Bone marrow (tissue), 2 donors: Measurements from ENCODE around the gene BRSK2.

Experiments used
- DNase-seq, 2 donors: peaks; one replicate each; lab custom pipeline; 2025; lab: John Stamatoyannopoulos, UW

Gene BRSK2

DNA sequence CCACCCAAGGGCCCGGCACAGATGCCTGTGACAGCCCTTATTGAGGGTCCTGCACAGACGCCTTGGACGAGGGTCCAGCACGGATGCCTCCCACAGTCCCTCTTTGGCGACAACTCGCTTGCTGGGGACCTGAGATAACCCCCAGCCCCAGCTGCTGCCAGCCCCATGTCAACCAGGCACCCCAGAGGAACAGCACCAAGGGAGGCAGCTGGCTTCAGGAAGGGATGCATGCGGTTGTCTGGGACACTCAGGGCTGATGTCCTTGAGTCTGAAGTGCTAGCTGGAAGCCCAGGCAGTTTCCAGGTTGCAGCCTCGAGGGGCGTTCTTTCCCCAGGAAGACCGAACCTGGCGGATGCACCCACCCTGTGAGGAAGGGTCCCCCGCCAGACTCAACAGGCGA, 63.0 kb downstream of the BRSK2 start:
- DNase-seq = no peak

DNA sequence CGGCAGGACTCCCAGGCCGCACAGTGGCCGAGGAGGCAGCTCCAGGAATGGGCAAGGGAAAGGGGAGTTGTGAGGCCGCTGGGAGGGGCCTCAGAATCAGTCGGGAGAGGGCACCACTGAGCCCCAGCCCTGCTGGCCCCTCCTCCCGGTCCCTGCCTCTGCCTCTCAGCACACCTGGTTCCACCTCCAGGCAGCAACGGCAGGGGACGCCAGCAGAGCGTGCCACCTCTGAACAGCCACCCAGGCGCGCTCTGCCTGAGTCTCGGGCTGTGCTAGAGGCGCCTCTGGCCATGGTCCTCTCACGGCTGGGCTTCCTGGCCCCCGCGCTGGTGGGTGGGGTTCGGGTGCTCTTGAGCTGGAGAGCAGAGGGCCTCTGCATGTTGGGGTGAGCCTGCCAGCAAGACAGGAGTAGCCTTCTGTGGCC, 63.9 kb downstream of the BRSK2 start:
- no peak for DNase-seq

DNA sequence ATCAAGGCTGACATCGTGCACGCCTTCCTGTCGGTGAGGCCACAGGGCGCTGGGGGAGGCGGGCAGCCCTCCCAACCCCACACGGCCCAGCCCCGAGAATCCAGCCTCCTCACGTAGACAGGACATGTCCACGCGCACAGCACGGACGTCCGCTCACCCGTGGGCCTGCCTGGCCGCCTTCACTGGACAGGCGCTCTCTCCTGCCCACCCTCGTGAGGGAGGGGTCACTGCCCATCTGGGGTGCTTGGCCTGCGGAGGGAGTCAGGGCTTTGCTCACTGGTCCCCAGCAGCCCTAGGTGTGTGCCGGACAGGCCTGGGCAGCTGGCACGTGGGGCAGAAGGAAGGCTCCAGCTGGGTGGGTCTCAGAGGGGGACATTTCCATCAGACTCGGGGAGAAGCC, 64.8 kb downstream of the BRSK2 start:
- DNase-seq = no peak

DNA sequence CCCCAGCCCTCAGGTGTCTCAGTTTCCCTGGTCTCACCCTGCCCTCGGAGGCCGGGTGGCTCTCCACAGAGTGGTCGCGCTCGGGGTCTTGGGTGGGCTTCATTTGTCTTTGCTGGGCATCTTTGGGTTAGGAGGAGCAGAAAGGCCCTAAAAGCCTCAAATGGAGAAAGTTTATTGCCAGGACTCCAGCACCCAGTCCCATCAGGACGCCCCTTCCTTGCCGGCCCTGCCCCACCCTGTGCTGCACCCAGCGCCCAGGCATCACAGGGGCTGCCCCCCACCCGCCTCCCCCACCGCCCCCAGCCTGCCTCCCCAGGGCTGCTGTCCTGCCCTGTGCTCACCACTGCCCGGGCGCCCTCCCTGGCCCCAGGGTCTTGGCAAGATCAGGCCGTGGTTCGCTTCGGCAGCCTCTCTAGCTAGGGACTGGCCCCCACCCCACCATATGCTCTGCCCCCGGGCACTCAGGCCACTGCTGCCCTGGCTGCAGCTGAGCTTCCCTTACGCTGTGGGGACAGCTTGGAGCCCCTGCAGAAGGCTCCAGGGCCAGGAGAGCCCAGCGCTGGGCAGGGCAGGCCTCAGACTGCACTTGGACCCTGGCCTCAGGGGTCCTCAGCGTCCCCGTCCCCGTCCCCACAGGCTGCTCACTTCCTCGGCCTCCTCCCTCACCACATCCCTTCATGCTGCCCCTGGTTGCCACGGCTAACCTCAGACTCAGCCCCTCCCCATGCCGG, 65.5 kb downstream of the BRSK2 start:
- DNase-seq = no peak

DNA sequence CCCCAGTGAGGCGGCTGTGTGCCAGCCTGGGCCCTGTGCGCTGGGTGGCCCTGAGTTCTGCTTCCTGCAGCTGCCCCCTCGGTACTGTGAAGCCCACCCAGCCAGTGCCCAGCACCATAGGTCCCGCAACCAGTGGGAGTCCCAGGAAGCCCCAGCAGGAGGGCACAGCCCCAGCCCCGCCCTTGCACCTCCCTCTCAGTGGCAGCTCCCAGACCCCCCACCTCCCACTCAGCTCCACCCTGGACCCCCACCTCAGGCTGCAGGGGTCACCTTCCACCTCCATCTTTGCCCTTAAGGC, 66.0 kb downstream of the BRSK2 start:
- no peak for DNase-seq

DNA sequence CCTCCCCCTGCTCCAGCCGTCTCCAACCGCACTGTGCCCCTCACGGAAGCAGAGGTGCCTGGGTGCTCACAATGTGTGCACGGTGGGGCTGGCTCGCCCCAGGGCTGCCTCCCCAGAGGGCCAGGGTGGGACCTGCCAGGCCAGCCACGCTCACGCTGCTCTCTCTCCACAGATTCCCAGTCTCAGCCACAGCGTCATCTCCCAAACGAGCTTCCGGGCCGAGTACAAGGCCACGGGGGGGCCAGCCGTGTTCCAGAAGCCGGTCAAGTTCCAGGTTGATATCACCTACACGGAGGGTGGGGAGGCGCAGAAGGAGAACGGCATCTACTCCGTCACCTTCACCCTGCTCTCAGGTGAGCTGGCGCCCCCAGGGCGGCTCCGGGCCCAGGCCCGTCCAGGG, 66.4 kb downstream of the BRSK2 start:
- no peak for DNase-seq

DNA sequence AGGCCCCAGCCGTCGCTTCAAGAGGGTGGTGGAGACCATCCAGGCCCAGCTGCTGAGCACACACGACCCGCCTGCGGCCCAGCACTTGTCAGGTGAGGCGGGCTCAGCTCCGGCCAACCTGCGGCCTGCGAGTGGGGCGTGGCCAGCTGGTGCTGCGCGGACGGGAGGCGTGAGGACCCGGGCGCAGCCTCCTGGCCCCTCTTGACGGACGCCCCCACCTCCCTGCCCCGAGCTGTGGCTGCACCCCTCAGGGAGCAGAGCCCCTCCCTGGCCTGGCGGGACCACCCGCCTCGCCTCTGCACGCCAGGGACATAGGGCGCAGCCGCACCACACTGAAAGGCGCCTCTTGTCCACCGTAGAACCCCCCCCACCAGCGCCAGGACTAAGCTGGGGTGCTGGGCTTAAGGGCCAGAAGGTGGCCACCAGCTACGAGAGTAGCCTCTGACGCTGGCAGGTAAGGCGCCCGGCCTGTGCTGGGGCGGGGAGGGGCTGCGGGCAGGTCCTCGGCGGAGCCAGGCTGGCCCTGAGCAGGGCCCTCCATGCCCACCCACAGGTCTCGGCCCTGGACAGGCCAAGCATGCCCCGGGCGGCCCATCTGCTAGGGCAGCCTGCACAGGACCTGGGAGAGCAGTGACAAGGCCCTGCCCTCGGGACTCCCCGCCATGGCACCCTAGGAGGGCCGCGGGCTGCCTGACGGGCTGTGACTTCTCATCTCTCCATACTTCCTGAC, 67.0 kb downstream of the BRSK2 start:
- no peak for DNase-seq

DNA sequence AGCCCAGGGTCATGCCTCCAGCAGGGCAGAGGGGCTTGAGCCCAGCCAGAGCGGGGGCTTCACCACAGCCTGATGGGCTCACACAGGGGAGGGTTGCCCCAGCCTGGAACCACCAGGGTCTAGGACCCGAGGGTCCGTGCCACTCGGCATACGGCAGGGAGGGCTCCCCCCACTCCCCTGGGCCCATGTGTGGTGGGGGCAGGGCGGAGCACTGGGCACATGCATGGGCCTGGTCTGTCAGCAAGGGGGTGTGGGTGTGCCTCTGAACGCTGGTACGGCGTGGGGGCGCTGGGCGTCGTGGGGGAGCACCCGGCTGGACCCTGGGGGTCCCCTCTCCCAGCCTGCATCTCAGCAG, 67.6 kb downstream of the BRSK2 start:
- DNase-seq = no peak

DNA sequence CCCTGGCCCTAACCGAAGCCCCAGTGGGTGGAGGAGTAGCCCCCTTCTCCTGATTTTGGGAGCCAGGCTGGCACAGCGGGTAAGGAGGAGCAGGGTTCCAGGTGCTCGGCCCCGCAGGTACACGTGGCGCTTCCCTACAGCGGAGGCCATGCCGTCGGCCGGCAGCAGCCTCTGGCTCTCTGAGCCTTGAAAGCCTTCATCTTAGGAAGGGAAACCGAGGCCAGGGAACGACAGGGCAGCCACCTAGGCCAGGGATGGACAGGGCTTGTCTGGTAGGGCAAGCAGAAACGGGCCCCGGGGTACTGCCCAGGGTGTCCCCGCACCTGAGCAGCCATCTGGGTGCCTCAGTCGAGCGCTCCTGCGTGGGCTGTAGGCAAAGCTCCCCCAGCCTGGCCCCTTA, 68.1 kb downstream of the BRSK2 start:
- no peak for DNase-seq

DNA sequence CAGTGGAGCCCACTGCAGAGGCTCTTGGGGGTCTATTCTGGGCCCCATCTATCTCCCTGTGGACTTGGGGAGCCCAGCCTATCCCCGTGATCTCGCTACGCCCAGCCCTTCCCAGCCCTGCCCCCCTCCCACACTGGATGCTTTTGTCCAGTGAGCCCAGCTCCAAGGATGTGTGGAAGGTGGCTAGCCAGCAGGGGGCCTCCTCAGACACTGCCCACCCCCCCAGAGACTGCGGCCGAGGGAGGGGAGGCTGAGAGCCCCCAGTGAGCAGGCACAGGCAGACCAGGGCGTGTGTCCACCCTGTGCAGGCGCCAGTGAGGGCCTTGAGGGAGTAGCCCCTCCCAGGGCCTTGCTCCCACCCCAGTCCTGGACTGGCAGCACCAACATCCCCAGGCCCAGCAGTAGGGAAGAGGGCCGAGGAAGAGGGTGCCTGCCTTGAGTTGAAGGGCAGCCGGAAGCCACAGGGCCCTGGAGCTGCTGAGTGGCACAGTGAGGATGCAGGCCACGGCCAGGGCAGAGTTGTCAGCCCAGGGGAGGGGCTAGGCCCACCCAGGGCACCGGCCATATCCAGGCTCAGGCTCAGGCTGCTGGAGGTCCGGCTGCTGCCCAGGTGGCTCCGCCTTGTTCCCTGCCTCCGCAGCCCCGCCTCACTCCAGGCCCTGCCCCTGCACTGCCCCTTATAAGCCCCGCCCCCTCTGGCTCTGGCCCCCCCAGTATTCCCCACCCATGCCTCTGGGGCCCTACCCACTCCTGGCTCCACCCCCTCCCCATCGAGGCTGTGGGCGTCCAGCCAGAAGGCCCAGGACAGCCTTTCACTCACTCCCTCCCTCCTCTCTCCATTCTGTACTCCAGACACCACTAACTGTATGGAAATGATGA, 68.8 kb downstream of the BRSK2 start:
- no peak for DNase-seq

DNA sequence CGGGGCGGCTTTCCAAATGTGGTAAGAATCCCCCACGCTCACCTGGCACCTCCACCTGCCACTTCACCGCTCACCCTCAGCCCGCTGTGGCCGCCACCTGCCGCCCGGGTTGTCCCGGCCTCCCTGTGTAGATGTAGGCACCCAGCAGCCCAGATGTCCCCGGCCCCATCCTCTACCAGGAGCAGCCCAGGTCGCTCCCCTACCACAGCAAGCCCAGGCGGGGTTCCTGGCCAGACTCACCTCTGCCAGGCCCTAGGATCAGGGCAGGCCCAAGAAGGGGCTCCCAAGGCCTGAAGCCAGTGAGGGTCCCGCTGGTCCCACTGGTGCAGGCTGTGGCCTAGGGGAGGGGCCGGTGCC, 69.5 kb downstream of the BRSK2 start:
- DNase-seq = no peak

DNA sequence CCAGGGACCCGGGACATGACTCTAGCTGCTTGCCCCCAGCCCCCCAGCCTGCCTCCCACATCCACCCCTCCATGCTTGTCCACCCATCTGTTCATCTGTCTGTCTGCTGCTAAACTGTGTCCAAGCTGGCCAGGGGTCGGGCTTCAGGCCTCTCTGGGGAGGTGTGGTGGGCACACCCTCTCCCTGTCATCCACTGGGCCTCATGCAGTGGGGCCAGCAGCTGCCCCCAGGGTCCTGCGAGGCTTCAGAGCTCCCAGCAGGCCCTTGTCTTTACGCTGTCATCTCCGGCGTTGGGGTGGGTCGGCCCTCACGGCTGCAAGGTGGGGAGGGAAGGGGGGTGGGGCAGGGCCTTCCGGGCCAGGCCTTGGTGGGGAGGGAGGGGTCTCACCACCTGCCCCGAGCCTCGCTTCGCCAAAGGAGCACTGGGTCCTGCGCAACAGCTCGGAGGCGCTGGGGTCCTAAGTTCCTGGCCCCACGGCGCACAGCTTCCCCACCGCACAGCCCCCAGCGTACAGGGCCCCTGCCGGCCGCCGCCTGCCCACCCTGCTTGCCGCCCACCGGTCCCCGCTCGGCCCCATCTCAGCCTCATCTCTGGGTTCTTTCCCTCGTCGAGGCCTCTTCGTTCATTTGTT, 70.1 kb downstream of the BRSK2 start:
- DNase-seq = no peak

DNA sequence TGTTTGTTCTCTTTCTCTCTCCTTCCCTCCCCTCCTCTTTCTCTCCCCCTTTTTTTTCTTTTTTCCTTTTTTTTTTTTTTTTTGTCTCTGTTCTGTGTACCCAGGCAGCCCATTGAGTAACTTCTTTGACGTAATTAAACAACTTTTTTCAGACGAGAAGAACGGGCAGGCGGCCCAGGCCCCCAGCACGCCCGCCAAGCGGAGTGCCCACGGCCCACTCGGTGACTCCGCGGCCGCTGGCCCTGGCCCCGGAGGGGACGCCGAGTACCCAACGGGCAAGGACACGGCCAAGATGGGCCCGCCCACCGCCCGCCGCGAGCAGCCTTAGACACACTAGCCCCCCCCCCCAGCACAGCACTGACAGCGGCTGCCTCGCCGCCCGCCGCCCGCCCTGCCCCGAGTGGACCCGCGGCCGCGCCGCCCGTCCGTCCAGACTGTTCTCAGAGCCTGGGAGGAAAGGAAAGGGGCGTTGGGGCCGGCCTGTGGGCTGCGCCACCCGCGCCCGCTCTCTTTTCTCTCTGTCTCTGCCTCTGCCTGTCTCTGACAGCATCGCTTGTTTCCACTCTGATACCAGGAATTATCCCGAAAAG, 70.8 kb downstream of the BRSK2 start:
- no peak for DNase-seq

DNA sequence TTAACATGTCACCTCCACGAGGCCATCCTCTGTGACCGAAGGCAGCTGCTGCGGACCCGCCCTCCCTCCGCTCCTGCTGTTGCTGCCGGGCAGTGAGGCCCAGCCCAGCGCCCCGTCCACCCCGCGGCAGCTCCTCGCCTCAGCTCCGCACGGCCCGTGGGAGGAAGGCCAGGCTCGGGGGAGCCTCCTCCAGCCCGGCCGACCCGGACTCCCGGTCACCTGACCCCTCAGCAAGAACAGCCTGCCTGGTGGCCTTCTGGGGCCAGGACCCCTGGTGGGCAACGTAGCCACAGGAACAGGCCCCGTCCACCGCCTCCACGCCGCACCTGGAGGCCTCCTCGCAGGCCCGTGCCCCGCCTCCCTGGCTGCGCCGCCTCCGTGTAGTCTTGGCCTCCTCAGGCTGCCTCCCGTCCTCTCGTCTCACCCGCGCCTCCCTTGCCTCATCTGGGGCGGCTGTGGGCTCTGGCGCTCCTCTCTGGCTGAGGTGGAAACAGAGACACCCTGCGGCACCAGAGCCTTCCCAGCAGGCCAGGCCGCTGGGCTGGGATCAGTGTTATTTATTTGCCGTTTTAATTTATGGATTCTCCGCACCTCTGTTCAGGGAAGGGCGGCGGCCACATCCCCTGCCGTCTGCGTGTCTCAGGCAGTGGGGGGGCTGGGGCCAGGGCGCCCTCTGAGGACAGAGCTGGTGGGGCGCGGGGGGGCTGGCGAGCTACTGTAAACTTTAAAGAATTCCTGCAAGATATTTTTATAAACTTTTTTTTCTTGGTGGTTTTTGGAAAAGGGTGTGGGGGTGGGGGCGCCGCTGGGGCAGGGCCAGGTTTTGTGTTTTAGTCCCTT, 71.5 kb downstream of the BRSK2 start:
- no peak for DNase-seq

DNA sequence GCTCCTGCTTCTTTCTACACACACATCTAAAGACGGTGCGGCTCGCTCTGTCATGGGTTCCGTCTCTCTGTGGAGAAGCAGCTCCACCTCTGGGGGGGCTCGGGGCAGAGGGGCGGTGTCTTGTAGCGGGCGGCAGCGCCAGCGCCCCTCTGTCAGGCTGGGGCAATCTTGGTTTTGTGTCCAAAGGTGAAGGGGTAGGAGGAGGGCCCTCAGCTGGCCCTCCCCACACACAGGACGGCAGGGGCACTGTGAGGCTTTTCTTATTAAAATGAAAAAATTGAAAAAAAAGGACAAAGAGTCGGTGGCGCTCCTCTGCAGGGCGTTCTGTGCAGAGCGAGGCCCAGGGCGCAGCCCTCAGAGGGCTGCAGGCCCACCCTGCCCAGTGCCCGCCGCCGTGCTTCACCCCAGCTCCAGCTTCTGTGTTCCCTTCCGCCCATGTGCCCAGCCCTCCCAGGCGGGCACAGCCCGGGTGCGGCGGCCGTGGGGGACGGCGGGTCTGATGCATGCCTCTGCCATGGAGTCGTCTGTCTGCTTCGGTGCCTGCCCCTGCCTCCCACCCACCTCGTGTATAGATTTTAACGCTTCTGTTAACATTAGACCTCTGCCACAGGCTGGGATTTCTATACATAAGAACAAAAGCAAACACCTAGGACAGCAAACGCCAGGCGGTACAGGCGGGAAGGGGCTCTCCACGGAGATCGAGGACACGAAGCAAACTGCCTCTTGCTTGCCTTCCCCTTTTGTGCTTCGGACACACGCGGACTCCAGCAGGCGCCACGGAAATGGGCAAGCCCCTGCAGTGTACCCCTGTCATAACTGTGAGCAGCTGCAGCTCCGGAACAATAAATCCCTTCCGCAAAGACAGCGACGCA, 72.3 kb downstream of the BRSK2 start:
- no peak for DNase-seq

DNA sequence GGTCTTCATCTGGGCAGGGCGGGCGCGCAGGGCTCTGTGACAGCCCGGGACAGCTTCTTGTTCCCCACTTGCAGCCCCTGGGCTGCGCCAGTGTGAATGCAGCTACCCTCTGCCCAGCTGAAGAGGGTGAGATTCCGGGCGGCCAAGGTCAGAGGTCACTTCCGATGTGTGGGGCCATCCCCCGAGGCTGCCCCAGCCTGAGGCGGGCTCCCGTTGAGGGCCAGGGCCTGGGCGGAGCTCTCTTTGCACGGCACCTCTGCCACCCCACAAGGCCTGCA, 72.9 kb downstream of the BRSK2 start:
- DNase-seq = no peak

DNA sequence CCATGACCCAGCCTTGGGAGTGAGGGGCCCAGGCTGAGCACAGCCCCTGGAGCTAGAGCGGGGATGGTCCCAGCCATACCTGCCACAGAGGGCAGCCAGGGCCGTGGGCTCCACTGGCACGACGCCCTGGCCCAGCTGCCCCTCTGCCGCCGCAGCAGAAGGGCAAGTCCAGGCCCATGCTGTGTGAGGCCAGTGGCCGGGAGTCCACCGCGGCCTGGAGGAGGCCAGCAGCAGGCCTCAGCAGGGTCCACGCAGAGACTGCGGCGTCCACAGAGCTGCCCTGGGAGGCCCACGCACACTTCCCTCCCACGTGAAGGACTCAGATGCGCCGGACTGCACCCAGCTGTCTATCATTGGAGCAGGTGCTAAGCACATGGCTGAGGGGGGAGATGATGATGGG, 73.3 kb downstream of the BRSK2 start:
- no peak for DNase-seq

DNA sequence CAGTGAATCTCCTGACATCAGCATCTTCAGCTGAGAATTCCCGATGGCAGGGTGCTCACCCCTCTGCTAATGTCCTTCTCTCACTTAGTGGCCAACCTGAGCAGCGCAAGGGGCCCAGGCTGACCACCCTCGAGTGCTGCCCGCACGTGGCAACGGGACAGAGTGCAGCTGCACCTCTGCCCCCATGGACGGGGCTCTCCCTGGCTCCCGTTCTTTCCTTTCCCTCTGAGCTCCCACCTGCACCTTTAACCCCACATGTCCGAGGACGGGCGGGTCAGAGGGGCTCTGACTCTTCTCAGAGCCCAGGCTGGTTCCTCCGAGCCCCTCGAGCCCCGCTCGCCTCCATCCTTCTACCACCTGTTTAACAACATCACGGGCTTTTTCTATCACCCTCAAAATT, 77.0 kb downstream of the BRSK2 start:
- no peak for DNase-seq

DNA sequence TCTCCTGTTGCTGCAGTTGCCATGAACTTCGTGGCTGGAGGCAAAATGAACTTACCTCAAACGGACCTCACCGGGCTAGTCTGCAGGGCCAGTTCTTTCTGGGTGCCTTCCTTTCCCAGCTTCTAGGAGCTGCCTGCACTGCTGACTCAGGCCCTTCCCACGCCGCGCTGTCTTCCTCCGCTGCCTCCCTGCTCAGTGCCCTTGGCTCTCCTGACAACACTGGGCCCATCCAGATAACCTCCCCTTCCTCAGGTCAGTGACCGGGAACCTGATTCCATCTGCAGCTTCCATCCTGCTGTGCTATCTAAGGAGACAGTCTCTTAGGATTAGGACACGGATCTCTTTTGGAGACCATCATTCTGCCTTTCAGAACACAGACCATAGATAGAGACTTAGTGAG, 77.5 kb downstream of the BRSK2 start:
- no peak for DNase-seq

DNA sequence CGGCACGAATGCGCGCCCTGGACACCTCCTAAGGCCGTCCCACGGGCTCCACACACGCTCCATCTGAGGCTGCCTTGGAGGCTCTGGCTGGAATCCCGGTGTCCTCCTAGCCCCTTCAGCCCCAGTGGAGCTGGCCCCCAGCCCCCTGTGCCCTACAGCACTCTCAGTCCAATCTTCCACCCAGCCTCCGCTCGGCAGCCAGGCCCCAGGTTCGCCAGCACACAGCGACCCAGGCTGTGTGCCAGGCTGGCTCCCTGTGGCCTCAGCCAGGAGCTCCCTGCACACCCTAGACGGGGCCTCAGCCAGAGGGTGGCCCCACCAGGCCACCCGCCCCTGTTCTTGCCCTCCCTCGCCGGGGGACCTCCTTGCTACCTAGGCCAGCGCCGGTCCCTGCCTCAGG, 78.3 kb downstream of the BRSK2 start:
- DNase-seq = no peak
